SK-N-SH (cell line): ENCODE data around the gene PPP1R3G.

Experiments used
- ELF1 ChIP-seq: IDR thresholded peaks from 2 replicates; pipeline ENCODE4 v1.4.0; 2012
- EP300 ChIP-seq, 2 experiments: IDR thresholded peaks; 2 replicates each; pipeline versions ENCODE4 v1.4.0 to v1.6.1; 2012; ENCODE audit warnings: borderline replicate concordance in 1 of 2, low read depth in 1 of 2, low read length in 1 of 2
- EZH2phosphoT487 ChIP-seq: fragments of 200-600 bp; sonication (generic); IDR thresholded peaks from 2 replicates; pipeline ENCODE4 v1.6.1; 2017; ENCODE audit warnings: low read depth, mixed run types, mild to moderate bottlenecking, antibody characterized with exemption, moderate library complexity, borderline replicate concordance
- FOXJ3 ChIP-seq: sonication (generic); formaldehyde crosslinking; IDR thresholded peaks from 2 replicates; pipeline ENCODE4 v1.5.1; 2020; ENCODE audit warnings: mild to moderate bottlenecking, missing genetic modification reagents
- GABPA ChIP-seq: IDR thresholded peaks from 2 replicates; pipeline ENCODE4 v1.4.0; 2012; ENCODE audit warnings: low read depth, mild to moderate bottlenecking
- POLR2AphosphoS5 ChIP-seq: IDR thresholded peaks from 2 replicates; pipeline ENCODE4 v1.6.1; 2012; ENCODE audit warnings: low read depth, low read length
- SMC3 ChIP-seq: IDR thresholded peaks from 2 replicates; pipeline ENCODE4 v1.6.1; 2012; ENCODE audit warnings: low read depth, low read length, improper control_type of control experiment
- TEAD4 ChIP-seq: IDR thresholded peaks from 2 replicates; pipeline ENCODE4 v1.4.0; 2012; ENCODE audit warnings: mild to moderate bottlenecking, borderline replicate concordance; ENCODE audit not compliant: insufficient read depth
- TF ChIP-seq, protein P1 (sequence below): IDR thresholded peaks from 2 replicates; pipeline ENCODE4 v1.4.0; 2012; ENCODE audit warnings: low read depth, borderline replicate concordance
- TF ChIP-seq, protein P2 (sequence below): fragments of 200-600 bp; sonication (generic); IDR thresholded peaks from 2 replicates; pipeline ENCODE4 v1.6.1; 2017; ENCODE audit warnings: antibody characterized with exemption, mild to moderate bottlenecking, moderate library complexity
- TF ChIP-seq, protein P3 (sequence below): IDR thresholded peaks from 2 replicates; pipeline ENCODE4; 2012

- TF ChIP-seq EP300 (IDR thresholded peaks at IDR 0.05; ENCODE audit: borderline replicate concordance in 1 of 2, low read depth in 1 of 2, low read length in 1 of 2) = no peak
- TF ChIP-seq, protein P1, sequence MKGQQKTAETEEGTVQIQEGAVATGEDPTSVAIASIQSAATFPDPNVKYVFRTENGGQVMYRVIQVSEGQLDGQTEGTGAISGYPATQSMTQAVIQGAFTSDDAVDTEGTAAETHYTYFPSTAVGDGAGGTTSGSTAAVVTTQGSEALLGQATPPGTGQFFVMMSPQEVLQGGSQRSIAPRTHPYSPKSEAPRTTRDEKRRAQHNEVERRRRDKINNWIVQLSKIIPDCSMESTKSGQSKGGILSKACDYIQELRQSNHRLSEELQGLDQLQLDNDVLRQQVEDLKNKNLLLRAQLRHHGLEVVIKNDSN = no peak
- no peak for TF ChIP-seq POLR2AphosphoS5
- TF ChIP-seq, protein P2, sequence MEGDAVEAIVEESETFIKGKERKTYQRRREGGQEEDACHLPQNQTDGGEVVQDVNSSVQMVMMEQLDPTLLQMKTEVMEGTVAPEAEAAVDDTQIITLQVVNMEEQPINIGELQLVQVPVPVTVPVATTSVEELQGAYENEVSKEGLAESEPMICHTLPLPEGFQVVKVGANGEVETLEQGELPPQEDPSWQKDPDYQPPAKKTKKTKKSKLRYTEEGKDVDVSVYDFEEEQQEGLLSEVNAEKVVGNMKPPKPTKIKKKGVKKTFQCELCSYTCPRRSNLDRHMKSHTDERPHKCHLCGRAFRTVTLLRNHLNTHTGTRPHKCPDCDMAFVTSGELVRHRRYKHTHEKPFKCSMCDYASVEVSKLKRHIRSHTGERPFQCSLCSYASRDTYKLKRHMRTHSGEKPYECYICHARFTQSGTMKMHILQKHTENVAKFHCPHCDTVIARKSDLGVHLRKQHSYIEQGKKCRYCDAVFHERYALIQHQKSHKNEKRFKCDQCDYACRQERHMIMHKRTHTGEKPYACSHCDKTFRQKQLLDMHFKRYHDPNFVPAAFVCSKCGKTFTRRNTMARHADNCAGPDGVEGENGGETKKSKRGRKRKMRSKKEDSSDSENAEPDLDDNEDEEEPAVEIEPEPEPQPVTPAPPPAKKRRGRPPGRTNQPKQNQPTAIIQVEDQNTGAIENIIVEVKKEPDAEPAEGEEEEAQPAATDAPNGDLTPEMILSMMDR = no peak
- no peak for TF ChIP-seq SMC3
- TF ChIP-seq TEAD4 = no peak
- no peak for TF ChIP-seq FOXJ3 (CRISPR knock-in tag)
- no peak for TF ChIP-seq EZH2phosphoT487
- TF ChIP-seq ELF1 = no peak
- no peak for TF ChIP-seq GABPA
- TF ChIP-seq, protein P3, sequence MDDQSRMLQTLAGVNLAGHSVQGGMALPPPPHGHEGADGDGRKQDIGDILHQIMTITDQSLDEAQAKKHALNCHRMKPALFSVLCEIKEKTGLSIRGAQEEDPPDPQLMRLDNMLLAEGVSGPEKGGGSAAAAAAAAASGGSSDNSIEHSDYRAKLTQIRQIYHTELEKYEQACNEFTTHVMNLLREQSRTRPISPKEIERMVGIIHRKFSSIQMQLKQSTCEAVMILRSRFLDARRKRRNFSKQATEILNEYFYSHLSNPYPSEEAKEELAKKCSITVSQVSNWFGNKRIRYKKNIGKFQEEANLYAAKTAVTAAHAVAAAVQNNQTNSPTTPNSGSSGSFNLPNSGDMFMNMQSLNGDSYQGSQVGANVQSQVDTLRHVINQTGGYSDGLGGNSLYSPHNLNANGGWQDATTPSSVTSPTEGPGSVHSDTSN = no peak
Measured at GRCh38 chr6:5061152-5061551, 24.0 kb upstream of the PPP1R3G start.
